ENCODE results near the gene CXXC5.

- no peak for TF ChIP-seq EZH2phosphoT487 (IDR thresholded peaks at IDR 0.05; ENCODE audit: borderline replicate concordance, low read depth, low read length)
- TF ChIP-seq CTCF (conservative IDR thresholded peaks at IDR 0.05; ENCODE audit: low read length) = no peak
Measured at GRCh38 chr5:139634028-139634325, 14.2 kb upstream of the CXXC5 start.
